IMR-90 (cell line): ENCODE results near the gene FRK. TPM values are rescaled to one million over a fixed set of nuclear protein-coding genes. Genes with fewer than 3 reads are reported as not detected.

Experiments
- ATAC-seq: fragments of 200-7000 bp; cut with Tn5 transposase; 2 replicates; pipeline ENCODE4 v1.9.1; 2020; ENCODE audit warnings: low read depth, mild to moderate bottlenecking, moderate library complexity
- BruUV-seq: library from RNA; stranded (reverse); fragments of 400-500 nt; replicated peaks from 2 replicates; lab custom pipeline; 2021; lab: Mats Ljungman, UMichigan
- CTCF ChIA-PET: fragments of 300-600 bp; formaldehyde crosslinking; extraction: SDS; loops from one replicate; lab custom pipeline; 2021; ENCODE audit warnings: antibody characterized with exemption; lab: Yijun Ruan, JAX
- POLR2A ChIA-PET: fragments of 300-600 bp; sonication (Branson Sonifier 250); formaldehyde crosslinking; loops from one replicate; lab custom pipeline; 2022; ENCODE audit warnings: antibody characterized with exemption; ENCODE audit not compliant: unreplicated experiment; lab: Charles Lee
- DNase-seq: peaks from one replicate; pipeline ENCODE4 v3.0.0; 2013
- H2AFZ ChIP-seq: replicated peaks from 2 replicates; pipeline ENCODE3; 2013; ENCODE audit warnings: low read length, mild to moderate bottlenecking; ENCODE audit not compliant: poor library complexity
- H2AK5ac ChIP-seq: 2 replicates; pipeline ENCODE4 v1.6.1; 2013; ENCODE audit warnings: low read depth, low read length, inconsistent platforms
- H2AK9ac ChIP-seq: replicated peaks from 2 replicates; pipeline ENCODE3; 2013; ENCODE audit warnings: mild to moderate bottlenecking, low read depth, low read length, moderate library complexity; ENCODE audit not compliant: poor library complexity
- H2BK120ac ChIP-seq: 2 replicates; pipeline ENCODE4 v1.6.1; 2013; ENCODE audit warnings: low read depth, low read length, inconsistent platforms
- H2BK15ac ChIP-seq: 3 replicates; pipeline ENCODE4 v1.6.1; 2013; ENCODE audit warnings: low read depth, low read length, inconsistent platforms
- H2BK20ac ChIP-seq: 2 replicates; pipeline ENCODE4 v1.6.1; 2013; ENCODE audit warnings: low read depth, mild to moderate bottlenecking, inconsistent platforms, low read length, moderate library complexity
- H2BK5ac ChIP-seq: 2 replicates; pipeline ENCODE4 v1.6.1; 2013; ENCODE audit warnings: mild to moderate bottlenecking, low read depth, low read length, inconsistent platforms; ENCODE audit not compliant: poor library complexity, severe bottlenecking
- H3K14ac ChIP-seq: replicated peaks from 2 replicates; pipeline ENCODE4 v1.6.1; 2013; ENCODE audit warnings: low read depth, low read length, inconsistent platforms
- H3K18ac ChIP-seq: 2 replicates; pipeline ENCODE4 v1.6.1; 2013; ENCODE audit warnings: low read depth, low read length, control low read depth
- H3K23ac ChIP-seq: 2 replicates; pipeline ENCODE4 v1.6.1; 2013; ENCODE audit warnings: low read depth, low read length, inconsistent platforms
- H3K27ac ChIP-seq: 2 replicates; pipeline ENCODE4 v1.5.1; 2013; ENCODE audit warnings: mild to moderate bottlenecking, control low read depth, low read length; ENCODE audit not compliant: insufficient read depth
- H3K27me3 ChIP-seq: 2 replicates; pipeline ENCODE4 v1.6.1; 2013; ENCODE audit warnings: low read length; ENCODE audit not compliant: control insufficient read depth, insufficient read depth
- H3K36me3 ChIP-seq: 2 replicates; pipeline ENCODE4 v1.6.1; 2013; ENCODE audit warnings: low read length, mixed read lengths; ENCODE audit not compliant: control insufficient read depth, insufficient read depth
- H3K4ac ChIP-seq: 2 replicates; pipeline ENCODE4 v1.6.1; 2013; ENCODE audit warnings: low read depth, low read length, inconsistent platforms
- H3K4me1 ChIP-seq: 2 replicates; pipeline ENCODE4 v1.6.1; 2013; ENCODE audit warnings: low read length, mixed read lengths; ENCODE audit not compliant: control insufficient read depth, insufficient read depth
- H3K4me2 ChIP-seq: 2 replicates; pipeline ENCODE4 v1.6.1; 2013; ENCODE audit warnings: low read depth, mild to moderate bottlenecking, control low read depth, low read length, moderate library complexity
- H3K4me3 ChIP-seq: 2 replicates; pipeline ENCODE4 v1.5.1; 2013; ENCODE audit warnings: low read depth, mild to moderate bottlenecking, control low read depth, low read length, moderate library complexity; ENCODE audit not compliant: insufficient read depth
- H3K56ac ChIP-seq: 2 replicates; pipeline ENCODE4 v1.6.1; 2013; ENCODE audit warnings: low read length, inconsistent platforms; ENCODE audit not compliant: insufficient read depth; ENCODE audit errors: extremely low read depth
- H3K79me1 ChIP-seq, 2 experiments: 2 replicates each; pipeline ENCODE4 v1.6.1; 2013; ENCODE audit warnings: low read length in 2 of 2, inconsistent platforms in 1 of 2, low read depth in 1 of 2
- H3K9ac ChIP-seq: 2 replicates; pipeline ENCODE4 v1.6.1; 2013; ENCODE audit warnings: low read depth, low read length, control low read depth
- H3K9me1 ChIP-seq: 2 replicates; pipeline ENCODE4 v1.6.1; 2013; ENCODE audit warnings: low read length, inconsistent platforms; ENCODE audit not compliant: insufficient read depth
- H3K9me3 ChIP-seq: 2 replicates; pipeline ENCODE4 v1.6.1; 2013; ENCODE audit warnings: low read length; ENCODE audit not compliant: control insufficient read depth, insufficient read depth
- H4K20me1 ChIP-seq: 2 replicates; pipeline ENCODE4 v1.6.1; 2013; ENCODE audit warnings: low read length, inconsistent platforms; ENCODE audit not compliant: insufficient read depth
- H4K5ac ChIP-seq: 2 replicates; pipeline ENCODE4 v1.6.1; 2013; ENCODE audit warnings: mild to moderate bottlenecking, low read depth, low read length, control low read depth
- H4K8ac ChIP-seq, 2 experiments: 2 replicates each; pipeline ENCODE4 v1.6.1; 2013; ENCODE audit warnings: low read depth in 2 of 2, low read length in 2 of 2, control low read depth in 1 of 2, inconsistent platforms in 1 of 2
- H4K91ac ChIP-seq: 2 replicates; pipeline ENCODE4 v1.6.1; 2013; ENCODE audit warnings: low read depth, low read length, inconsistent platforms; ENCODE audit not compliant: insufficient read depth
- BHLHE40 ChIP-seq: fragments of 150-350 bp; IDR thresholded peaks from 2 replicates; pipeline ENCODE4 v1.6.1; 2016; ENCODE audit warnings: mild to moderate bottlenecking, low read depth, low read length
- CEBPB ChIP-seq: IDR thresholded peaks from 2 replicates; pipeline ENCODE4 v1.6.1; 2012; ENCODE audit warnings: low read depth, low read length, improper control_type of control experiment
- CHD1 ChIP-seq: IDR thresholded peaks from 2 replicates; pipeline ENCODE4 v1.6.1; 2012; ENCODE audit warnings: low read depth, low read length, improper control_type of control experiment
- FOS ChIP-seq: fragments of 150-350 bp; IDR thresholded peaks from 2 replicates; pipeline ENCODE4 v1.6.1; 2016; ENCODE audit warnings: low read depth, low read length
- MAFK ChIP-seq: IDR thresholded peaks from 2 replicates; pipeline ENCODE4 v1.6.1; 2012; ENCODE audit warnings: low read depth, low read length, improper control_type of control experiment
- MXI1 ChIP-seq: IDR thresholded peaks from 2 replicates; pipeline ENCODE4 v1.6.1; 2012; ENCODE audit warnings: low read depth, mild to moderate bottlenecking, low read length, moderate library complexity, borderline replicate concordance
- NFE2L2 ChIP-seq: fragments of 150-350 bp; IDR thresholded peaks from 2 replicates; pipeline ENCODE4 v1.6.1; 2016; ENCODE audit warnings: low read depth, mild to moderate bottlenecking, low read length
- RFX5 ChIP-seq: IDR thresholded peaks from 2 replicates; pipeline ENCODE4 v1.8.0; 2012; ENCODE audit warnings: low read depth, mild to moderate bottlenecking, low read length, moderate library complexity
- WGBS, 2 experiments: methylation state at CpG; one replicate each; pipeline versions ENCODE4 v1.1.5 to v1.1.7; 2013; ENCODE audit warnings: missing lambda C conversion rate in 2 of 2; ENCODE audit not compliant: insufficient read length in 1 of 2; ENCODE audit errors: extremely low coverage in 2 of 2; 5-methylcytosine and 5-hydroxymethylcytosine counted together
- dilution Hi-C: fragments of 300-500 bp; cut with HindIII; formaldehyde crosslinking; loops from one replicate; pipeline ENCODE4 v1.14.3; 2018; ENCODE audit warnings: low sequenced_read_pairs; ENCODE audit not compliant: unreplicated experiment
- in situ Hi-C: fragments of 300-500 bp; cut with MboI; formaldehyde crosslinking; loops from 3 replicates; pipeline ENCODE4 v1.14.3; 2019; ENCODE audit warnings: low sequenced_read_pairs, inconsistent platforms, mixed read lengths
- intact Hi-C: fragments of 100-400 bp; cut with micrococcal nuclease; formaldehyde crosslinking; loops from 2 replicates; pipeline ENCODE4 v1.10.0; 2022
- polyA plus RNA-seq, 3 experiments: library from polyadenylated mRNA; depleted of rRNA; stranded (reverse); fragments of >200 nt; gene quantifications; 2 replicates each; pipeline ENCODE4 v1.2.3, GENCODE V29; 2012; ENCODE audit warnings: low replicate concordance in 1 of 3
- total RNA-seq: library from RNA; depleted of rRNA; stranded (reverse); fragments of >200 nt; gene quantifications from 2 replicates; pipeline ENCODE4 v1.2.3, GENCODE V29; 2012
- TF ChIP-seq, protein P1 (sequence below): conservative IDR thresholded peaks from 2 replicates; pipeline ENCODE4 v1.5.1; 2012; ENCODE audit warnings: mild to moderate bottlenecking, low read depth, low read length, improper control_type of control experiment

FRK gene
- total and polyA plus RNA-seq, 2 of the 4 experiments (the other 2 are of a cell fraction), result under 0.01 to 0.02 TPM

DNA sequence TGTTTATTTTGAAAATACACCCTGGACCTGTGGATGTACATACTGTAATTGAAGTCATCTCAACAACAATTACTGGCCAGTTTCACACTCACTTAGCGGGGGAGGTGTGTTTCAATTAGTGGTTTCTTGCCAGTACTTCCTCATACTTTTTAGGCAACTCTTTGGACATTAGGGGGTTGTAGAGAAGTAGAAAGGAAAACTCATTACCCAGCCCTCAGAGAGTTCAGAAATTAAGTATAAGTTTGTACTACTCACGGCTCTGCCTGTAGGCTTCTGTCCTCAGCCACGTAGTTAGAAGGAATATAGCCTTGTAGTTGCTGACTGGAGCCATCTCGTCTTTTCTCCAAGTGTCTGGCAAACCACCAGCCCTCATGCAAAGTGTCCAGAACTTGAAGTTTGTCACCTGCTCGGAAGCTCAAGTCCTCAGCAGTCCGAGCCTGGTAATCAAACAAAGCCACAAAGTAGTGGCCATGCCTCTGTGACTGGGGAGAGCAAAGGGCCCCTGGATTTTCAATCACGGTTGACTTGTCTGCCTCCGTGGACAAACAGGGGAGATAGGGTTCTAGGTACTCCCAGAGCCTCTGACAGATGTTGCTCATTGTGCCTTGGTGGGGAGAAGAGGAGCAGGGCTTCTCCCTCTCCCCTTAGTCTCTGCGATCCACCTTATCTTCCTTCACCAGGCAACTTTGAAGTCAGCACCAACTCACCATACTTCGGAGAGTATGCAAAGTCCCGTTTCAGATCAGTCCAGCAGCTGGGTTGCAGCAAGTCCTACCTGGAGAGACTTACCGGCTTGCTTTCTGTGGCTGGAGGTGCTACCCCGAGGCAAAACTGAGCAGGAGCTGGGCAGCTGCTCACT lies 749 bp downstream of the FRK start:
- Histone ChIP-seq H2BK120ac (no peak overlapping the region), H4K91ac (peak overlapping the region; percentile 36; the same call in 1 of the 2 replicates), H3K18ac (peak overlapping the region; percentile 40), H3K23ac (0 out of 2 replicates have a peak overlapping the region, but pooled peaks have one; percentile 7), H3K4me1 (peaks cover 8% of the 10 kb centered on the region), H2AK9ac (peak overlapping the region; percentile 23), H3K14ac (no peak overlapping the region), H3K4me2 (peak overlapping the region; percentile 92), H2BK20ac (no peak overlapping the region), H2BK5ac (no peak overlapping the region), H4K5ac (peak overlapping the region; percentile 67), H3K79me1 (no peaks in the 10 kb centered on the region), H2BK15ac (peak overlapping the region; percentile 34; the same call in 2 of the 3 replicates), H3K4ac (0 out of 2 replicates have a peak overlapping the region, but pooled peaks have one; percentile 9), H3K9me3 (no peaks in the 10 kb centered on the region), H4K20me1 (no peaks in the 10 kb centered on the region), H2AFZ (peak overlapping the region; percentile 69), H3K27ac (no peak overlapping the region), H3K9me1 (0 out of 2 replicates have a peak, but pooled peaks cover 3% of the 10 kb centered on the region), H3K4me3 (peak overlapping the region; percentile 10; the same call in 1 of the 2 replicates), H4K8ac (peak overlapping the region; percentile 53 to 68; a peak in 3 of 4 replicates), H3K27me3 (no peaks in the 10 kb centered on the region), H3K9ac (no peak overlapping the region), H3K56ac (no peak overlapping the region), H3K36me3 (no peaks in the 10 kb centered on the region), H2AK5ac (no peak overlapping the region; the same call in 1 of the 2 replicates)
- DNase-seq (no peak), ATAC-seq (peak; percentile 36)
- intact Hi-C loops (no loop called here), in situ Hi-C loops (no loop called here), dilution Hi-C loops (no loop called here)
- BruUV-seq, result no TSS peak
- WGBS, 2 experiments, result 92% methylated on average over 2 of the region's 13 CpGs; no CpG with 5 or more reads in 1 of the 2 experiments
- CTCF ChIA-PET, result interaction anchor here (0.7 to 1.0 kb wide), 2 partner anchors 8 to 22 kb away, joined by 3 to 4 read pairs; no protein-coding TSS in a partner anchor
- POLR2A ChIA-PET, result no interaction called here
- TF ChIP-seq RFX5, result no peak
- TF ChIP-seq MAFK, result no peak
- TF ChIP-seq, protein P1, sequence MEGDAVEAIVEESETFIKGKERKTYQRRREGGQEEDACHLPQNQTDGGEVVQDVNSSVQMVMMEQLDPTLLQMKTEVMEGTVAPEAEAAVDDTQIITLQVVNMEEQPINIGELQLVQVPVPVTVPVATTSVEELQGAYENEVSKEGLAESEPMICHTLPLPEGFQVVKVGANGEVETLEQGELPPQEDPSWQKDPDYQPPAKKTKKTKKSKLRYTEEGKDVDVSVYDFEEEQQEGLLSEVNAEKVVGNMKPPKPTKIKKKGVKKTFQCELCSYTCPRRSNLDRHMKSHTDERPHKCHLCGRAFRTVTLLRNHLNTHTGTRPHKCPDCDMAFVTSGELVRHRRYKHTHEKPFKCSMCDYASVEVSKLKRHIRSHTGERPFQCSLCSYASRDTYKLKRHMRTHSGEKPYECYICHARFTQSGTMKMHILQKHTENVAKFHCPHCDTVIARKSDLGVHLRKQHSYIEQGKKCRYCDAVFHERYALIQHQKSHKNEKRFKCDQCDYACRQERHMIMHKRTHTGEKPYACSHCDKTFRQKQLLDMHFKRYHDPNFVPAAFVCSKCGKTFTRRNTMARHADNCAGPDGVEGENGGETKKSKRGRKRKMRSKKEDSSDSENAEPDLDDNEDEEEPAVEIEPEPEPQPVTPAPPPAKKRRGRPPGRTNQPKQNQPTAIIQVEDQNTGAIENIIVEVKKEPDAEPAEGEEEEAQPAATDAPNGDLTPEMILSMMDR, result no peak
- TF ChIP-seq NFE2L2, result no peak
- no peak for TF ChIP-seq MXI1
- TF ChIP-seq CHD1, result no peak
- TF ChIP-seq FOS, result no peak
- no peak for TF ChIP-seq CEBPB
- no peak for TF ChIP-seq BHLHE40
